NCI-H1105 (cell line): ENCODE results near the gene FBXL17.
"Not testable (repeated sequence)": the region's sequence is repeated elsewhere in the genome, so short reads cannot be mapped to it uniquely, and the experiment has no call there.

Experiments used
- DNase-seq: peaks from one replicate; lab custom pipeline; 2025; lab: John Stamatoyannopoulos, UW

The FBXL17 gene

DNA sequence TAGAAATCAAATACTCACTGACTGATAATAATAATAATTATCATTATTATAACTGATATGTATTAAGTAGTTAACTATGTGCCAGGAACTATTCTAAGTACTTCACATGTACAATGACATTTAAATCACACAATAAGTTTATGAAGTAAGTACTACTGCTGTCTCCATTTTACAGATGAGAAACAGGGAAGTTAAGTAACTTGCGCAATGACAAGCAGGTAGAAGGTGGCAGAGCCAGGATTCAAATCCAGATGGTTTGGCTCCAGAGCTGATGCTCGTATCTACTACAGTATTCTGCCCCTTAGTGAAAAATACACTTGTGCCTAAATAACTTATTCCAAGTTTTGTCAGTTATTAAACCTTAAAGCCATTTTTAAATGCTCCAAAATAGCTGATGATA, 217.3 kb downstream of the FBXL17 start:
- DNase-seq: no peak

DNA sequence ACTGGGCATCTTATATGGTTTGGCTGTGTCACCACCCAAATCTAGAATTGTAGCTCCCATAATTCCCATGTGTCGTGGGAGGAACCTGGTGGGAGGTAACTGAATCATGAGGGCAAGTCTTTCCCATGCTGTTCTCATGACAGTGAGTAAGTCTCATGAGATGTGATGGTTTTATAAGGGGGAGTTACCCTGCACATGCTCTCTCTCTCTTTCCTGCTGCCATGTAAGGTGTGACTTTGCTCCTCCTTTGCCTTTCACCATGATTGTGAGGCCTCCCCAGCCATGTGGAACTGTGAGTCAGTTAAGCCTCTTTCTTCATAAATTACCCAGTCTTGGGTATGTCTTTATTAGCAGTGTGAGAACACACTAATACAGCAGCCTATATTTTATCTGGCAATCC, 229.0 kb downstream of the FBXL17 start:
- not testable (repeated sequence) for DNase-seq

DNA sequence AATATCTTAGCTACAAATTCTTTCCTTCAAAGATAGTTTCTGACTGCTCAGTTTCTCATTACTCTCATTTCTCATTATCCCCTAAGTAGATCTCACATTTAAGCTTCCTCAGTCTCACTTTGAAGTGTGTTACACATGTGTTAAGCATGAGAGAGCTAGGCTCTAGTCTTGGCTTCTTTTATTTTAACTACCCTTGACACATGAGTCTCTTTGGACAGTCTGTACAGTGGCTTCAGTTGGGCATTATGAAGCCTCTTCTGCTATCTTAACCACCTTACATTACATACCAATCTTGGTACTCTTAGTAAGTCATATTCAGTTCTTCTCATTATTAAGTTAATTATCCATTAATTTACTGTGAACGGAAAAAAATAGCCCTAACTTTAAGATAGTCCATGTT, 232.5 kb downstream of the FBXL17 start:
- DNase-seq: no peak

DNA sequence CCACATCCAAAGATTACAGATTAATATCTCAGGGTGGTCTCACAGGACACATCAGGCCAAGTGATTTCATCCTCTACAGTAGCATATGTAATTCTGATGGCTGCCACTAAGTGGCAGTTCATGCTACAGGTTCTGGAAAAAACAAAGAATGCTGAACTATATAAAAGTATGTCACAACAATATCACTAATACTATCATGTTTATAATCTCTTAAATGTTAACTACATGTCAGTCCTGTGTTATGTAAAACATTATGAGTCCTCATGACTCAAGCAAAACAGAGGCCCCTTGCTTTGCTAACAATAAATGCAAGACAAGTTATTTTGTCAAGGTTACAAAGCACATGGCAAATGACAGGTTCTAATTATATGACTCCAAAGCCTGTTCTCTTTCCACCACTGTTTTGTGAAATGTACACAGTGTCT, 233.2 kb downstream of the FBXL17 start:
- no peak for DNase-seq

DNA sequence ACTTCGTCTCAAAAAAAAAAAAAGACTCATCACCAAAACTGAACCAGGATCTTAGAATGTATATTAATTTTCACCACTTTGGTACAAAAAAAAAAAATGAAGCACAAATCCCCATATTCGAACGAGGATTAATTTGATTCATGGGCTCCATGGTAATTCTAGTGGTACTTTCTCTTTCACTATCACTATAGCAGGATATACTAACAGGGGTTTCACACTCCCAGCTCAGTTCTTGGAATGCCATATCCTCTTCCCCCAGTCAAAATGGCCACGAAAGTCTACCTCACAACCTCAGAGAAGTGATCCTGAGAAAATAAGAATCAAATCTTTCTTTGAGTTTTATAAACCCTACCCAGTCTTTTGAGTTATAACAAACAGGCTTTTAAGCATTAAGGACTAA, 235.7 kb downstream of the FBXL17 start:
- DNase-seq: no peak

DNA sequence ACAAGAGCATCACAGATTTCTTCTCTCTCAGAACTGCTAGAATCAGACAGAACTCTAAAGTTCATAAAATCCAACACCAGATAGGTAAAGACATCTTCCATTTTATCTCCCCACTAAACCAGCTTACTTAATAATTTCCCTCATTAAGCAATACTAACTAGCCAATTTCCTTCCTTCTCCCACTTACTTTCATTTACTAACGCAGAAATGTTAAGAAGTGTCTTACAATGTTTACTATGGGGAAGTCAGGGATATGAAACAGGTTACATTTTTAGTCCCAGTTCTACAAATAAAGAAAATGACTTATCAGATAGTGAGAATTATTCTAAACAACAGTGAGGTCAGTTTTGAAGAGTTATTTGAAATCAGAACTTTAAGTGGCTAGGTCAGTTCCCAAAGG, 236.5 kb downstream of the FBXL17 start:
- DNase-seq: no peak

DNA sequence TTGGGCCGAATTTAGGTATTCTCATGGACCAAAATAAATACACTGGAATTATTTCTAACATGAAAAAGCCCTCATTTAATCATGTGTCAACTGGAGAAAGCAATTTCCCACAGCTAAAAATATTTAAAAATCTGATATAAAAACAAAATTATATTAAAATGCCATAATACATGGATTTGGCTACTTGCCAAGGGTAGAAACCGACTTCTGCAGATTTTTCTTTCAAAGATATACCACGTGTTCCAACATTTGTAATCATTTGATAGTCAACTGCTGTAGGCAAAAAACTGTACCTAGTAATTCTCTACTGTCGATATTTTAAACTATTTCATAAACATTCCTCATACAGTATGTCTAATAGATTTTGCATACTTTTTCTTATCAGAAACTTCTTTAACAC, 237.6 kb downstream of the FBXL17 start:
- no peak for DNase-seq

DNA sequence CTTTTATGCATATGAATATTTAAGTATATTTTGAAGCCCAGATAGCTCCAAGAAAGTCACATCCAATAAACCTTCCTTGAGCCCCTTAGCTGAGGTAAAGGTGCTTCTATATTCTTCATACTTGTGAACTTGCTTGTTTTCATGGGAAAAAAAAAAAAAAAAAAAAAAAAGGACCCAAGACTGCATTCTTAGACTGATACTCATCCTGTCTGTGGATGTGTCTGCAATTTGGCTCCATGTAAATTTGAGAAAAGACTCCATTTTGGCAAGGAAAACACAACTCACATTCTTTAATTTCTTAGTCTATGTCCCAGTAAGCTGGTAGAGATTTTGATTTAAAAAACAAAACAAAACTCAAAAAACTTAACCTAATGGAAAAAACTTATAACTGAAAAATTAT, 238.3 kb downstream of the FBXL17 start:
- no peak for DNase-seq

DNA sequence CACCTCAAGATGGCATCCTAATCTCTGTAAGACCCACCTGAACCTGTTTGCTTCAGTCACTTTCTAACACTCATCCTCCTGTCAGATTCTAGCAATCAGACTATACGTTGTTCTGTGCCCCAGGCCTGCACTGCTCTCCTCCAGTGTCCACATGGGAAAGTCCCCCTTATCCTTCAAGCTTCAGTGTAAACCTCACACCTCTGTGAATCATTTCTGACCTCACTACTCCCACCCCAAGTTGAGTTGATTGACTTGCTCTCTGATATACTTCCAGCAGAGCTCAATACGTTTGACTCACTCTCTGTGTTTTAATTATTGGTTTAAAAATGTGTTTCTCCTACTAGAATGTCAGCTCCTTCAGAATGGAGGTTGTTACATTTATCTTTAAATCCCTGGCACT, 240.2 kb downstream of the FBXL17 start:
- no peak for DNase-seq

DNA sequence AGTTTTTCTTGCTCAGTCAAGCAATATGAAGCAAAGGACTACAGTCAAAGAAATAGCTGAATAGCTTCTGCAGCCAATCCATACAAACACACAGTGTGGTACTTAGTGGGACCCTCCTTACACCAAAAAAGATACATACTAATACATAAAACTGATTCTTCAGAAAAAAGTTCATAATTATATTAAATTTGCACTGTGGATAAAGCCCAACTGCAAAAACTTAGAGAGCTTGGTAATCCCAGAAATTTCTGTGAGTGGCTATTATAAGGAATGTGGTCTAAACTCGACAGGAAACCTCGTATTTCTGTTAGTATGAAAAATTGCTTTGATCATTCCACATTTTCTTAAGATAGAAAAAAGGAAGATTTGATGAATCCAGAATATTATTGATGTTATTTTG, 245.4 kb downstream of the FBXL17 start:
- DNase-seq: no peak

DNA sequence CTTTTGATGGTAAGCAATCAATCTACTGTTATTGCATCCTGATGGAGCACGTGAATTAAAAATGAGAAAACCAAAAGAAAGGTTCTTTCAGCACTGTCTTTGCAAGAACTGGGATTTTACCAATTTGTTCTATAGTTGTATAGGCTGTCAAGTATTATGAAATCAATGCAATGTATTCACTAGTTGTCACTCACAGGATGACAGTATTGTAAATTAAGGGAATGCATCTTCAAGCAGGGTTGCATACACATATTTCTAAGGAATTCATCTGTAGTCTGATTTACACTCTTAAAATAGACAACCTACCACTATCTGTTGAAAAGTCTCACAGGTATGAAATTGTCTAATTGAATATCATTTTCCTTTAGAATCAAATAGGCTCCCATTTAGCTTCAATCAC, 252.8 kb downstream of the FBXL17 start:
- DNase-seq: no peak

DNA sequence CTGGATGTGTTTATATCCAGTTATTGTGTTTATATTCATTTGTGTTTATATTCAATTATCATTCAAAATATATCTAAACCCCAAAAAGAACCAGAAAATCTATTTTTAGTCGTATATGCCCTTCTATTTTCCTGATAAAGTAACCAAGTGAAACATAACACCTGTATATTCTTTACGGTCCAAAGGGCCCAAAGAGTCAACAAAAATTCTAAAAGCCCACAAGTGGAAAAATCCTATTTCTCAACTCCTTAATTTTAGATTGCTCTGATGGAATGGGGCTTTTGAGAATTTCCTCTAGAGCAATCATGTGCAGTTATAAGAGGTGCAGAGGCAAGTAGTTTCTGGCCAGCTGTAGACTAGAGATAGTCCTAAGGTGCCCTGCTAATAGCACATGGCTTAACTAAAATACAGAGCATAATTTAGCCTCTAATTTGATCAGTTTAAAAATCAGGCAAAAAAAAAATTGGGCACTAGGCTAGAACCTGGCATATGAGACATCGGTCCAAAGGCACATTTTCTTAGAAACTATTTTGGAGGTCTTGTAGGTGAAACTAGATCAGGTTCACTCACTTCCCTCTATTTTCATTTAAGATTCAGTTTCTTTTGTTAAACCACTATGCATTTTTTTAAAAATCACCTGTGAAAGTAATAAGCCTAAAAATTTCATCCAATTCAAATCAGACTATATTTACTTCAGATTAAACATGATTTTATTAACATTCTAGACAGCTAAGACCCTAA, 256.0 kb downstream of the FBXL17 start:
- DNase-seq: no peak

DNA sequence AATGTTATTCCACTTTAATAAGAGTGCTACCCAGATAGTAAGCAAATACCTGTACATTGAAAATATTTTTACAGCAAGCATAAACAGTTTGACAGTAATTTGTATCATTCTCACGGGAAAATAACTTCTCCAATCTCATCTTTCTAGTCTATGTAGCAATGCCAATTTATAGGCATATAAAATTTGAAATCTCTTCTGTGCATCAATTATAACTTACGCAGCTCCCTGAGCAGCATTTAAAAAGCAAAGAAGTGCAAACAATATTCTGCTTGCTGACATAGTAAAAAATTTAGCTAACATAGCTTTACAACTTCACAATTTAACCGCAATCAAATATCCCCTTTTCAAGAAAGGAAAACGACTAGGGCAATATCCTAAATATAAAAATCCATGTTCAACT, 257.3 kb downstream of the FBXL17 start:
- DNase-seq: no peak

DNA sequence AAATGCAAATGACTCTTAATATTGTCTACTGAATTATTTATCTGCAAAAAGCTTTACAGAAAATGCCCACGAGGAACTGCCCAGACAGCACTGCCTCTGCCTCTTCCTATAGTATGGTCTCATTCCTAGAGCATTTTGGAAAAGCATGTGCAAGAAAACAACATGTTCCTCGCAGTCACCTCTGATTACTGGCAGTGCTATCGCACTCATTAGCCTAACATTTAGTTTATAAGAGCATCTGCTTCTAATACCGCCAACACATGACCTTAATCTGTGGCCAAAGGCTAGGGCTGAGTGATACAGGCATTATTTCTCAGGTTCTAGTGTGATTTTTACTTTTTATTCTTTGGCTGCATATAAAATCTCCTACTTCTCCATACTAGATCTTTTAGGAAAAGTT, 259.2 kb downstream of the FBXL17 start:
- no peak for DNase-seq

DNA sequence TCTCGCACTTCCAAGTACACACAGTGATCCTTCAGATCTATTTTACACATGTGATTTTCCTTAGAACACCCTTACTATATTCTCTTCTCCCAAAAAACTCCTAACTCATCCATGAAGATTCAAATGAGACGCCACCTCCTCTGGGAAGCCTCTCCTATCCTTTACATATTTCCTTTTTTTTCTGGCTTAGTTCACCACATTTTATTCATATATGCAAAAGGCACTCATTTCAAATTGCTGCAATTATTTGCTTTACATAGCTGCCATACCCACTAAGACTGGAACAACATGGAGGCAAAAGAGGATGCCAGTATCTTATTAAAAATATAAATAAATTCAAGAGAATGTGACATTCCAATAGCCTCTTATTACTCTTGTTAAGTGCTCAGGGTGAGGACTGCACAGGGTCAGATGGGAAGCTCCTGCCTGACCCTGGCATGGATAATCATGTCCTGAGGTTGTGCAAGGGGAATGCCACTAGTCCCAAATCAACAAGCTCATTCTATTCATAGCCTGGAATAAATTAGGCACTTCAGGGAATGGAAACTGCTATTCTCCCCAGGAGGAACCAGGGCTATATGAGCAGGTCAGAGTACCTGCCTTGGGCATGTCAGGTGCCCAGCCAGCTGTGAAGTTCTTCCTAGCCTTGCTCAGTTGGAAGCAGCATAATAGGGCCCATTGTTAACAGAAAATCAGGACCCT, 262.9 kb downstream of the FBXL17 start:
- no peak for DNase-seq

DNA sequence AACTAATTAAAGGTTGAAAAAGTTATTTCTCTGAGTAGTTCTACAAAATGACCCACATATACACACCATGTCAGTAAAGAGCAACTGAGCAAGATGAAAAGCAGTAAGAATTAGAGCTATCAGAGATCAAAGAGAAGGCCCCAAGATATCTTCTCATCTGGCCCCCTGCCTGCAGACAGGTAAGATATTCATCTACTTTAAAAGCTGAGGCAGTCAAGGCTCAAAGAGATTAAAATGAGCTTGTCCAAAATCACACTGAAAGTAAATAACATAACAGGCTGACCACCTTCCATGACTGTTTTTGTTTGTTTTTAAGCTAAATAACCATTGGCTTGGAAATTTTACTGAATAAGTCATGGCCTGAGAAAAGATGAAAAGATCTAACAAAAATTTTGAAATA, 266.2 kb downstream of the FBXL17 start:
- no peak for DNase-seq

DNA sequence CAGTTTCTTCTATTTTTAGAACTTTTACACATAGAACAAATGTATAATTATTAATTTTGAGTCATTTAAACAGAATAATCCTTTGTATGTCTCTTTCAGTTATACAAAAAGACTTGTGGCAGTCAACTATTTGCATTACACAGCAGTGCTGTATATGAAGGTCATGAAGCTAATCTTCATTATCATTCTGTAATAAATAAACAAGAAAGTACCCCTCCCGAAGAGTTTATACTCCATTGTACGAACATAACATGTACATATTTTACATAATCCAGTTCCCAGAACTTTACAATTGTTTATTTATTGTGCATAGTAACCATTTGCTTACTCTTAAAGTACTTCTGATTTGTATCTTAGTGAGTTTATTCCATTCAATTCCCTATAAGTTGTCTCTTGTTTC, 267.9 kb downstream of the FBXL17 start:
- DNase-seq: no peak

DNA sequence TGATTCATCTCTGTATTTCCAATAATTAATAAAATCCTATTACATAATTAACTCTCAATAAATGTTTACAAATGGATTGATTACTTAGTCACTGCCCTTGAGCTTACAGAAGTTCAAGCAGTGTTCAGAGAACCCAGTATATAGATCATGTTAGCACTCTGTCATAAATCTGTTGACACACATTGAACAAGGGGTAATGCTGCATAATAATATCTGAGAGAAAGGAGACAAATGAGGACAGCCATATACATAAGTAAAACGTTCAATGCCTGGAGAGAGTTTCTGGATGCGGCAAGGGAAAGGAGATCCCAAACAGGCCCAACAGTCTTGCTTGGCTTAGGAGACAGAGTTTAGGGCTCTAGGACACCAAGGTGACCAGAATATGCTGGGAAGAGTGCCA, 270.2 kb downstream of the FBXL17 start:
- DNase-seq: no peak

DNA sequence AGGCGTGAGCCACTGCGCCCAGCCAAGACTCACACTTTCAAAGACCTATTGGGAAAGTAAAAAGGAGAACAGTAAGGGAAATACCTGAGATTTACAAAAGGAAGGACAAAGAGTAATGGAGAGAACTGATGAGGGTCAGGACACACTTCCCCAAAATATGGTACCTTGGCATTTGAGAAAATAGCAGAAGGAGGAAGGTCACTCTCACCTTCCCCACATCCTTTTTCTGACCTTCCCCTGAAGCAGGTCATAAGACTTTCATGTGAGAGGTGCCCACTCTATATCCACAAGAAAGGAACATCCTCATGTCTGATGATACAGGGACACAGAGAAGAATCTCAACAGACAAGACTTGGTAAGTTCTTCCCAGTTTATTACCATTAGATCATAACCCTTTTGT, 272.8 kb downstream of the FBXL17 start:
- no peak for DNase-seq

DNA sequence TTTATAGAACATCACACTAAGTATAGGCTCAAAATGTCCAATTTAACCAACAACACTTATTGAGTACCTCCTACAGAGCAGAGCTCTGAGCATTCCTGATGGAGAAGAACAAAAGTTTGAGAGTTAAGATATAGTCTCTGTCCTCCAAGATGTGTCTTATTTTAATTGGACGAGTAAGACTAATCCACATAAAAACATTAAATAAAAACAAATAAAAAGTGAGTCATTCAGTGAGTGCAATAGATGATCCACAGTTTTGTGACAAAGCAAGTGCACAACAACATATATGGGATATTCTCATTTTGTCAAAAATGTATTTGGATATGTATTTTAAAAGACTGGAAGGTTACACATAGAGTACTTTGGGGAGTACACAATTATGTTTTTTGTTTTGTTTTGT, 277.4 kb downstream of the FBXL17 start:
- no peak for DNase-seq

DNA sequence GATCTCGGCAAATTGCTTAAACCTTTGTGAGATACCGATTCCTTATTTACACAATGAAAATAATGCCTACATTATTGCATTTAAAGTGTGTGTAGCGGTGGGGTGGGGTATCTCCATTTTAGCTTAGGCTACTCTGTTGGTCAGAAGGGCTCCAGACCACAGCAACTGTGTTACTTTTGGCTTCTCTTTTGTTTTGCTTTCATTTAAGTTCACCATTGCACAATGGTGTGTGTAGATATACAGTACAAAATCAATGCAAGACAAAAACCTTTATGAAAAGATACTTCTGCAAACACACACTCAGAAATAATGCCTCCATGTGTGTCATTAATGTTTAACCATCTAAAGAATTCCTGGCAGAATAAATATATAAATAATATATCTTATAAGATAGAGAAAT, 279.4 kb downstream of the FBXL17 start:
- no peak for DNase-seq

DNA sequence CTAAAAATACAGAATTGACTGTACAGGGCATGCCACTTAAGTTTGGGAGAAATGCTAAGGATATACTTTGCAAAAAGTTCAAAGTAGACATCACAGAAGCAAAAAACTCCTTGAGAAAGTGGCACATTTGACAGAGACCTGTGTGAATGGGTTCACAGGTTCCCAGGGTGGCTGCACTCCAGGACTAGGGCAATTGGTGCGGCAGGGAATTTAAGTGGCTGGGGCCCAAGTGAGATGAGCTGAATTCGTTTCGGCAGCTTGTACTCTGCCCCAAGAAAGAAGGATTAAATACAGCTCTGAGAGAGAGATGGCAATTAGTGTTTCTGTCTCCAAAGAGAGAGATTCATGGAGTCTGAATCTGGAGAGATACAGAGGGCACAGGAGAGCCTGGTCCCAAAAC, 280.1 kb downstream of the FBXL17 start:
- DNase-seq: no peak

DNA sequence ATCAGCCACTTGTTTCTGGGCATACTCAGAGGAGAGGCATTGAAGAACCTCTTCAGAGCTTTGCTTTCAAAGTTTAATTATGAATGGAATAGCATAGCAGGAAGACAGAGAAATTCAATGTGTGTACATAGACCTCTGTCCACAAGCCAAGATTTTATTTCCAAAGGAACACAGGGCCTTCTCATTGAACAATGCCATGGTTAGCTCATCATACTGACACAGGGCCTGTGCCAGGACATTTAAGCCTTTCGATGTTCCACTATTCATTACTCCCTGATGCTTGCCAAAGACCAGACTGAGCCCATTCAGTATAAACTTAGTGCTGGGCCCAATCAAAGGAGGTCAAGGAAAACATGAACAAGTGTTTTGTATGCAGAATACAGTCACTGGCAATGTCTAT, 280.8 kb downstream of the FBXL17 start:
- no peak for DNase-seq

DNA sequence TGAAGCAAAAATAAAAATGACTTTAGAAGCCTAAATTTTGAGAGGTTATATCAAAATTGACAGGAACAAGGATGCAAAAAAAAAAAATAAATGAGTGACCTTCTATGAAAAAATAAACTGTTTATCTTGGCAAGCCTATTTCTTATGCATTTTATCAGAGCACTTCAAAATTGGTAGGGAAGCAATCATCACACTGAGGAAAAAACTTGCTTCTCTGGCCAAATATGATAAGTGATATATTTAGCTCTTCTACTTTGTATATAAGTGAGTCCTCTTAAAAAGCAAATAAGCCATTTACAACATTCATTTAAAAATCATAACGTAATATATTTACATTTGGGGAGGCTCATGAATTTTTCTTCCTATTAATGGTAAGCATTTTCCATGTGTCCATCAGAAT, 287.1 kb downstream of the FBXL17 start:
- no peak for DNase-seq
